Adrenal gland (tissue), 5 donors: ENCODE data around the gene LGALS9C.
"Not testable (repeated sequence)": the region's sequence is repeated elsewhere in the genome, so short reads cannot be mapped to it uniquely, and the experiment has no call there.

ENCODE experiments used
- POLR2A ChIP-seq, 2 donors: fragments of 450-650 bp; IDR thresholded peaks; one replicate each; pipeline ENCODE4 v1.6.1; 2017; ENCODE audit warnings: antibody characterized with exemption in 2 of 2, mild to moderate bottlenecking in 2 of 2, moderate library complexity in 1 of 2
- TF ChIP-seq, protein P1 (sequence below), 6 experiments: fragments of 450-650 bp in 4 of 6; fragments of 200-600 bp in 2 of 6; sonication (generic) in 1 of 6; IDR thresholded peaks; 1 replicate in 5 of 6; 2 replicates in 1 of 6; pipeline versions ENCODE4 v1.5.1 to v1.8.0; 2016 to 2021; ENCODE audit warnings: antibody characterized with exemption in 6 of 6, mild to moderate bottlenecking in 2 of 6, moderate library complexity in 1 of 6
- donor health status: DM: no; HTN: no; CAD: no.

DNA sequence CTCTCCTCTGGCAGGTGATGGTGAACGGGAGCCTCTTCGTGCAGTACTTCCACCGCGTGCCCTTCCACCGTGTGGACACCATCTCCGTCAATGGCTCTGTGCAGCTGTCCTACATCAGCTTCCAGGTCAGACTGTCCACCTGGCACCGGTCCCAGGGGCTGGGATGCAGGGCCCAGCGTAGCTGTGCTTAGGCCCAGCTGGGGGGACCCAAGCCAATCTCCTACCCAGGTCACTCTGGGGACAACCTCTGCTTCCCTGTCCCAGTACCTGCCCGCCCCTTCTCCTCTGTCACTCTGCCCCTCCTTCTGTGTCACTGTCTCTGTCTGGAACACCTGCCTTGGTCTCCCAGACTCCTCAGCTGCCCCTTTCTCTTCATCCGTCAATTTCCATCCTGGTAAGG is 11.0 kb downstream of the LGALS9C start:
- TF ChIP-seq POLR2A (IDR thresholded peaks at IDR 0.05), result not testable (repeated sequence)
- TF ChIP-seq, protein P1, sequence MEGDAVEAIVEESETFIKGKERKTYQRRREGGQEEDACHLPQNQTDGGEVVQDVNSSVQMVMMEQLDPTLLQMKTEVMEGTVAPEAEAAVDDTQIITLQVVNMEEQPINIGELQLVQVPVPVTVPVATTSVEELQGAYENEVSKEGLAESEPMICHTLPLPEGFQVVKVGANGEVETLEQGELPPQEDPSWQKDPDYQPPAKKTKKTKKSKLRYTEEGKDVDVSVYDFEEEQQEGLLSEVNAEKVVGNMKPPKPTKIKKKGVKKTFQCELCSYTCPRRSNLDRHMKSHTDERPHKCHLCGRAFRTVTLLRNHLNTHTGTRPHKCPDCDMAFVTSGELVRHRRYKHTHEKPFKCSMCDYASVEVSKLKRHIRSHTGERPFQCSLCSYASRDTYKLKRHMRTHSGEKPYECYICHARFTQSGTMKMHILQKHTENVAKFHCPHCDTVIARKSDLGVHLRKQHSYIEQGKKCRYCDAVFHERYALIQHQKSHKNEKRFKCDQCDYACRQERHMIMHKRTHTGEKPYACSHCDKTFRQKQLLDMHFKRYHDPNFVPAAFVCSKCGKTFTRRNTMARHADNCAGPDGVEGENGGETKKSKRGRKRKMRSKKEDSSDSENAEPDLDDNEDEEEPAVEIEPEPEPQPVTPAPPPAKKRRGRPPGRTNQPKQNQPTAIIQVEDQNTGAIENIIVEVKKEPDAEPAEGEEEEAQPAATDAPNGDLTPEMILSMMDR (IDR thresholded peaks at IDR 0.05), result not testable (repeated sequence)
